Progenitor cell of endocrine pancreas (in vitro differentiated cells): ENCODE measurements around the gene SMIM26. TPM values are rescaled to one million over a fixed set of nuclear protein-coding genes. Genes with fewer than 3 reads are reported as not detected.

Experiments
- DNase-seq: peaks from one replicate; pipeline ENCODE4 v3.0.0; 2021; ENCODE audit warnings: low spot score; ENCODE audit not compliant: unreplicated experiment
- H3K27ac Mint-ChIP-seq: 2 replicates; pipeline ENCODE4 v1.8.0; 2021; ENCODE audit warnings: mild to moderate bottlenecking, moderate library complexity, mixed read lengths
- H3K27me3 Mint-ChIP-seq: 2 replicates; pipeline ENCODE4 v1.8.0; 2021; ENCODE audit warnings: mixed read lengths
- H3K36me3 Mint-ChIP-seq: 2 replicates; pipeline ENCODE4 v1.8.0; 2022; ENCODE audit warnings: mixed read lengths; ENCODE audit not compliant: insufficient read depth
- H3K4me1 Mint-ChIP-seq: 2 replicates; pipeline ENCODE4 v1.8.0; 2021; ENCODE audit warnings: low read depth, mixed read lengths
- H3K4me3 Mint-ChIP-seq: 2 replicates; pipeline ENCODE4 v1.8.0; 2021; ENCODE audit warnings: low read depth, mild to moderate bottlenecking, moderate library complexity, mixed read lengths
- H3K9me3 Mint-ChIP-seq: 2 replicates; pipeline ENCODE4 v1.8.0; 2021; ENCODE audit warnings: low read depth, mixed read lengths
- total RNA-seq: library from RNA; stranded (reverse); gene quantifications from 2 replicates; pipeline ENCODE4 v1.2.1, GENCODE V29; 2021
- TF ChIP-seq, protein P1 (sequence below): fragments of 200-600 bp; sonication (generic); IDR thresholded peaks from one replicate; pipeline ENCODE4 v1.5.0; 2021; ENCODE audit warnings: antibody characterized with exemption, mild to moderate bottlenecking; ENCODE audit not compliant: unreplicated experiment

SMIM26 gene
- total RNA-seq, 1 donor from 2014 or later, result 61.0 TPM

GRCh38 chr20:18588574-18588933 lies 21.3 kb downstream of the SMIM26 start:
- Mint-ChIP-seq H3K36me3 (no peaks in the 10 kb centered on the region), H3K27ac (peak overlapping the region; percentile 91), H3K4me3 (peak overlapping the region; percentile 75), H3K4me1 (peaks cover 2% of the 10 kb centered on the region), H3K9me3 (no peaks in the 10 kb centered on the region), H3K27me3 (peaks cover 7% of the 10 kb centered on the region)
- DNase-seq, result no peak
- TF ChIP-seq, protein P1, sequence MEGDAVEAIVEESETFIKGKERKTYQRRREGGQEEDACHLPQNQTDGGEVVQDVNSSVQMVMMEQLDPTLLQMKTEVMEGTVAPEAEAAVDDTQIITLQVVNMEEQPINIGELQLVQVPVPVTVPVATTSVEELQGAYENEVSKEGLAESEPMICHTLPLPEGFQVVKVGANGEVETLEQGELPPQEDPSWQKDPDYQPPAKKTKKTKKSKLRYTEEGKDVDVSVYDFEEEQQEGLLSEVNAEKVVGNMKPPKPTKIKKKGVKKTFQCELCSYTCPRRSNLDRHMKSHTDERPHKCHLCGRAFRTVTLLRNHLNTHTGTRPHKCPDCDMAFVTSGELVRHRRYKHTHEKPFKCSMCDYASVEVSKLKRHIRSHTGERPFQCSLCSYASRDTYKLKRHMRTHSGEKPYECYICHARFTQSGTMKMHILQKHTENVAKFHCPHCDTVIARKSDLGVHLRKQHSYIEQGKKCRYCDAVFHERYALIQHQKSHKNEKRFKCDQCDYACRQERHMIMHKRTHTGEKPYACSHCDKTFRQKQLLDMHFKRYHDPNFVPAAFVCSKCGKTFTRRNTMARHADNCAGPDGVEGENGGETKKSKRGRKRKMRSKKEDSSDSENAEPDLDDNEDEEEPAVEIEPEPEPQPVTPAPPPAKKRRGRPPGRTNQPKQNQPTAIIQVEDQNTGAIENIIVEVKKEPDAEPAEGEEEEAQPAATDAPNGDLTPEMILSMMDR, result no peak

- Mint-ChIP-seq H3K27me3 (no peaks in the 10 kb centered on the region), H3K4me3 (peak overlapping the region; percentile 49), H3K27ac (no peak overlapping the region), H3K9me3 (no peaks in the 10 kb centered on the region), H3K4me1 (peaks cover 2% of the 10 kb centered on the region), H3K36me3 (peaks cover 3% of the 10 kb centered on the region)
- DNase-seq, result no peak
- TF ChIP-seq, protein P1, result no peak
These were observed 22.9 kb downstream of the SMIM26 start for GRCh38 chr20:18589941-18590674.

GRCh38 chr20:18596270-18596669 lies 29.0 kb downstream of the SMIM26 start:
- H3K27me3 Mint-ChIP-seq, result no peaks in the 10 kb centered on the region
- H3K36me3 Mint-ChIP-seq, result peaks cover 15% of the 10 kb centered on the region
- TF ChIP-seq, protein P1, result no peak

DNA sequence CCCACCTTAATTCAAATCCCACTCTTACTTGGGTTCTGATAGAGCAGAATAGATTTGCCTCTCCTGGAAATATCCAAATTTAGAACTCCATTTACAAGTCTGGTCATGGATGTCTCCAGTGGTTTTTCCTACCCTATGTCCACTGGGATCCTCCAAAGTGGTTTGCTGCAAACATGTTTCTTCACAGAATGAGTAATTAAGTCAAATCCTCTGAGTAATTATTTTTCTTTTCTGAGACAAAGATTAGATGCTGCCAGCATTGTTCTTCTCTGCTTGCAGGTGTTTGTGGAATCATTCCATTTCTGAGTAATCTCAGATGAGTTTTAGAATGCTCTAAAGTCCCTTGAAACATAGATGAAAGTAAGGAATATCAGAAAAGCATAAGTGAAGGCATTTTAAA lies 42.5 kb downstream of the SMIM26 start:
- Mint-ChIP-seq H3K27me3 (no peaks in the 10 kb centered on the region), H3K4me1 (no peaks in the 10 kb centered on the region), H3K9me3 (no peaks in the 10 kb centered on the region), H3K4me3 (no peak overlapping the region), H3K27ac (no peak overlapping the region), H3K36me3 (peaks cover 7% of the 10 kb centered on the region)
- TF ChIP-seq, protein P1, result no peak
- no peak for DNase-seq

More at GRCh38 chr20:18596270-18596669, 29.0 kb downstream of the SMIM26 start:
- DNase-seq, result no peak
- no peak overlapping the region for H3K4me3 Mint-ChIP-seq
- no peaks in the 10 kb centered on the region for H3K4me1 Mint-ChIP-seq
- no peak overlapping the region for H3K27ac Mint-ChIP-seq
- H3K9me3 Mint-ChIP-seq, result peaks cover 4% of the 10 kb centered on the region

GRCh38 chr20:18611492-18611891 lies 44.3 kb downstream of the SMIM26 start:
- H3K4me3 Mint-ChIP-seq, result no peak overlapping the region
- H3K27me3 Mint-ChIP-seq, result no peaks in the 10 kb centered on the region
- no peak for DNase-seq
- TF ChIP-seq, protein P1, result no peak
- H3K9me3 Mint-ChIP-seq, result no peaks in the 10 kb centered on the region
- no peaks in the 10 kb centered on the region for H3K4me1 Mint-ChIP-seq
- H3K27ac Mint-ChIP-seq, result no peak overlapping the region
- H3K36me3 Mint-ChIP-seq, result peaks cover 10% of the 10 kb centered on the region
